ENCODE measurements around the gene DENND2C.

Gene DENND2C

GRCh38 chr1:114677691-114678090, 7.8 kb upstream of the DENND2C start:
- DNase-seq (ENCODE audit: low read depth in 2 of 3, low spot score in 2 of 3): no peak

- DNase-seq (ENCODE audit: low read depth in 2 of 3, low spot score in 2 of 3): no peak
Observed at GRCh38 chr1:114676115-114676514, 6.3 kb upstream of the DENND2C start.

- no peak for DNase-seq (ENCODE audit: low read depth in 2 of 3, low spot score in 2 of 3)
Observed at GRCh38 chr1:114671939-114672275, 2.1 kb upstream of the DENND2C start.

GRCh38 chr1:114671011-114671938, 1.4 kb upstream of the DENND2C start:
- no peak for DNase-seq (ENCODE audit: low read depth in 2 of 3, low spot score in 2 of 3)

- DNase-seq (ENCODE audit: low read depth in 2 of 3, low spot score in 2 of 3): peak in 2 of 3 experiments; percentile 5 to 71
Observed at GRCh38 chr1:114670083-114671010, 498 bp upstream of the DENND2C start.

GRCh38 chr1:114668784-114669561, 876 bp downstream of the DENND2C start:
- DNase-seq (ENCODE audit: low read depth in 2 of 3, low spot score in 2 of 3): no peak

- no peak for DNase-seq (ENCODE audit: low read depth in 2 of 3, low spot score in 2 of 3)
Observed at GRCh38 chr1:114668373-114668772, 1.5 kb downstream of the DENND2C start.

GRCh38 chr1:114666954-114667353, 2.9 kb downstream of the DENND2C start:
- DNase-seq (ENCODE audit: low read depth in 2 of 3, low spot score in 2 of 3): no peak

- no peak for DNase-seq (ENCODE audit: low read depth in 2 of 3, low spot score in 2 of 3)
Observed at GRCh38 chr1:114660238-114660637, 9.6 kb downstream of the DENND2C start.

GRCh38 chr1:114651893-114652292, 18.0 kb downstream of the DENND2C start:
- no peak for DNase-seq (ENCODE audit: low read depth in 2 of 3, low spot score in 2 of 3)

GRCh38 chr1:114648503-114648902, 21.3 kb downstream of the DENND2C start:
- DNase-seq (ENCODE audit: low read depth in 2 of 3, low spot score in 2 of 3): no peak

- no peak for DNase-seq (ENCODE audit: low read depth in 2 of 3, low spot score in 2 of 3)
Observed at GRCh38 chr1:114641377-114641776, 28.5 kb downstream of the DENND2C start.

GRCh38 chr1:114638910-114639309, 30.9 kb downstream of the DENND2C start:
- DNase-seq (ENCODE audit: low read depth in 2 of 3, low spot score in 2 of 3): no peak

GRCh38 chr1:114632427-114632826, 37.4 kb downstream of the DENND2C start:
- no peak for DNase-seq (ENCODE audit: low read depth in 2 of 3, low spot score in 2 of 3)

GRCh38 chr1:114627107-114627506, 42.7 kb downstream of the DENND2C start:
- DNase-seq (ENCODE audit: low read depth in 2 of 3, low spot score in 2 of 3): no peak

GRCh38 chr1:114623364-114623763, 46.5 kb downstream of the DENND2C start:
- DNase-seq (ENCODE audit: low read depth in 2 of 3, low spot score in 2 of 3): no peak

GRCh38 chr1:114620419-114620818, 49.4 kb downstream of the DENND2C start:
- no peak for DNase-seq (ENCODE audit: low read depth in 2 of 3, low spot score in 2 of 3)

- DNase-seq (ENCODE audit: low read depth in 2 of 3, low spot score in 2 of 3): no peak
Observed at GRCh38 chr1:114618606-114619005, 51.2 kb downstream of the DENND2C start.

GRCh38 chr1:114610546-114611245, 59.2 kb downstream of the DENND2C start:
- no peak for DNase-seq (ENCODE audit: low read depth in 2 of 3, low spot score in 2 of 3)

GRCh38 chr1:114609826-114610225, 60.0 kb downstream of the DENND2C start:
- DNase-seq (ENCODE audit: low read depth in 2 of 3, low spot score in 2 of 3): no peak

- DNase-seq (ENCODE audit: low read depth in 2 of 3, low spot score in 2 of 3): no peak
Observed at GRCh38 chr1:114609026-114609425, 60.8 kb downstream of the DENND2C start.

All from activated CD8-positive, alpha-beta memory T cell treated with anti-CD3 and anti-CD28 coated beads for 48 hours (primary cell).